Sciatic nerve (tissue), 2 donors: Measurements from ENCODE around the gene SDC3. TPM values are rescaled to one million over a fixed set of nuclear protein-coding genes. Genes with fewer than 3 reads are reported as not detected.
"Not testable (repeated sequence)": the region's sequence is repeated elsewhere in the genome, so short reads cannot be mapped to it uniquely, and the experiment has no call there.

ENCODE experiments used
- ATAC-seq: fragments of 200-7000 bp; cut with Tn5 transposase; one replicate; pipeline ENCODE4 v1.9.1; 2020; ENCODE audit warnings: mild to moderate bottlenecking, moderate library complexity
- DNase-seq: peaks from one replicate; pipeline ENCODE4 v3.0.0-alpha.2; 2020; ENCODE audit warnings: low spot score
- intact Hi-C: fragments of 100-400 bp; cut with DNase I; formaldehyde crosslinking; loops from one replicate; pipeline ENCODE4 v1.14.2; 2022
- total RNA-seq: library from RNA; stranded (reverse); fragmentation: NEBNext Ultra II Directional; extraction: Animal tissue kit (Norgen Biotek cat#: 25700); gene quantifications from one replicate; pipeline ENCODE4 v1.2.1, GENCODE V29; 2021
- donor health status: DM: no; HTN: no; CAD: no.
- donor health status: DM: no; HTN: no; CAD: no.

Gene SDC3, protein sequence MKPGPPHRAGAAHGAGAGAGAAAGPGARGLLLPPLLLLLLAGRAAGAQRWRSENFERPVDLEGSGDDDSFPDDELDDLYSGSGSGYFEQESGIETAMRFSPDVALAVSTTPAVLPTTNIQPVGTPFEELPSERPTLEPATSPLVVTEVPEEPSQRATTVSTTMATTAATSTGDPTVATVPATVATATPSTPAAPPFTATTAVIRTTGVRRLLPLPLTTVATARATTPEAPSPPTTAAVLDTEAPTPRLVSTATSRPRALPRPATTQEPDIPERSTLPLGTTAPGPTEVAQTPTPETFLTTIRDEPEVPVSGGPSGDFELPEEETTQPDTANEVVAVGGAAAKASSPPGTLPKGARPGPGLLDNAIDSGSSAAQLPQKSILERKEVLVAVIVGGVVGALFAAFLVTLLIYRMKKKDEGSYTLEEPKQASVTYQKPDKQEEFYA
- total RNA-seq: 84.9 TPM

- intact Hi-C loops: no loop called here
- DNase-seq (peak; percentile 65), ATAC-seq (peak; percentile 1)
Measured at GRCh38 chr1:30908696-30909364, at the start of gene SDC3. Gene SDC3 (minus strand): TSS chr1:30908758. CDS start chr1:30908586, 172 bp downstream.

GRCh38 chr1:30957560-30958222 lies 49.1 kb upstream of the SDC3 start:
- intact Hi-C loops: no loop called here
- ATAC-seq: no peak
- DNase-seq: no peak

DNA sequence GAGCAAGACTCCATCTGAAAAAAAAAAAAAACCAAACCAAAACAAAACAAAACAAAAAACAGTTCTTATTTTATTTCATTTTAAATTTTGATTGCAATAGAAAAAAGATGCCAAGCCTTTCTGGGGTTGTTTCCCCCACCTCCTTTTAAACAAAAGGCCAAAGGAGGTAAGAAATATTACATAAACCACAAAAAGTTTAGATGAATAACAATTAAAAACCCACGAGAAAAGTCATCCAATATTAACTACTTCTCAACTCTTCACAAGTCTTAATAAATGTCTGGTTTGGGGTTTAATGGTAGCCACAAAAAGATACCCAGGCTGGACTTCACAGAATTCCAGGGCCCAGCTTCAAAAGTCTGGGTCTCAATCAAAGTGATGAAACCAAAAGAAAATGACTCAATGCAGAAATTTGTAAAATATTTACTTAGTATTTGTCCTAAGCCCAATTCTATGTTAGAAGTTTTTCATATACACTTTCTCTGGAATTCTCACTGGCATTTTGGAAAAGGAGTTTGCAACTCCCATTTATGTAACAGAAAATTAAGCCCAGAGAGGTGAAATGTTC lies 47.0 kb upstream of the SDC3 start:
- intact Hi-C loops: no loop called here
- no peak for DNase-seq
- no peak for ATAC-seq

DNA sequence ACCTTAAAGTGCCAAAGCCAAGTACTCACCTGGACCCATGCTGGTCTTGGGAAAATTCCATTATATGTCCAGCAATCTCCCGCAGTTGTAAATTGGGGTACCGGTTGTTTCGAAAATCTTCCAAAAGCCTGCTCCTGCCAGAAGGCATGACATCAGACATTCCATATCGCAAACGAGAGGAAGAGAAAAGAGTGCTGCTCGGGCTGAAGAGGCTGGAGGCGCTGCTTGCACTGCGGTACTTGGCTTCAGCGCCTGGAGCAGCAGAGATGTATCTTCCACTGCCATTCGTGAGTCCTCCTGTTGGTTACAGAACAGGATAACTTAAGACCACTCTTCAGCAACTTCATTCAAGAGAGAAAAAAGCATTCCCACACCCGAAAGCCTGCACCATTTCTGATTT lies 45.1 kb upstream of the SDC3 start:
- intact Hi-C loops: no loop called here
- ATAC-seq (no peak), DNase-seq (no peak)

- intact Hi-C loops: no loop called here
- ATAC-seq (no peak), DNase-seq (no peak)
Measured at GRCh38 chr1:30952098-30952497, 43.5 kb upstream of the SDC3 start.

DNA sequence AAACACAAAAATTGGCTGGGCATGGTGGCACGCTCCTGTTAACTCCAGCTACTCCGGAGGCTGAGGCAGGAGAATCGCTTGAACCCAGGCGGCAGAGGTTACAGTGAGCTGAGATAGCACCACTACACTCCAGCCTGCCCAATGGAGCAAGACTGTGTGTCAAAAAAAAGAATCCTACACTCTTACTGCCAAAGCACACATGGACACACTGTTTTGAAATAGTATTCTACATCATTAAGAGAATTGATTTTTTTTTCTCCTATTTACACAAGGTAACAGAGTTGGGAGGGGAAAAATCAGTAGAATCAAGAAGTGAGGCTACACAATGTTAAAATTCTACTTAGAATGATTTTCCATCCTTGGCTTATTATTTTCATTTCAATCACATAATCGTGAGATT lies 42.1 kb upstream of the SDC3 start:
- intact Hi-C loops: no loop called here
- no peak for ATAC-seq
- DNase-seq: no peak

DNA sequence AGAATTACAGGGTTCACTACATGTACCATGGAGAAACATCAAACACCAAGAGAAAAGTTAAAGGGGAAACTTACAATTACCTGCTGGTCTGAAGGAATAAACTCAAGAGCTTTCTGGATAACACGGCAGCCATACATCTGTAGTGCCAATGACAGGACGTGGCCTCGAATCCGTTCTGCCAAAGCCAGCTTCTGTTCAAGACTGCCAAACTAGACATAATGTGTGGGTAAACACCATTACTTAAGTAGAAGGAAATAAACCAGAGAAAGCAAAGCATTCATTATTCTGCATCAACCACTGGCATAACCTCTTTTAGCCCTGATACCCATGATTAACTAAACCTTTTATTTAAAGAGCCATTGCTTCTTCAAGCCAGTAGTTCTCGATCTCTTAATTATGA lies 41.5 kb upstream of the SDC3 start:
- DNase-seq (no peak), ATAC-seq (no peak)
- intact Hi-C loops: no loop called here

GRCh38 chr1:30949487-30949838 lies 40.9 kb upstream of the SDC3 start:
- ATAC-seq, DNase-seq, intact Hi-C loops: not testable (repeated sequence)

- intact Hi-C loops, DNase-seq, ATAC-seq: not testable (repeated sequence)
Measured at GRCh38 chr1:30948813-30949486, 40.4 kb upstream of the SDC3 start.

- ATAC-seq: no peak
- no peak for DNase-seq
- intact Hi-C loops: no loop called here
Measured at GRCh38 chr1:30948278-30948677, 39.7 kb upstream of the SDC3 start.

GRCh38 chr1:30947212-30947611 lies 38.7 kb upstream of the SDC3 start:
- DNase-seq (no peak), ATAC-seq (no peak)
- intact Hi-C loops: no loop called here

- ATAC-seq (no peak), DNase-seq (no peak)
- intact Hi-C loops: no loop called here
Measured at GRCh38 chr1:30942326-30942963, 33.9 kb upstream of the SDC3 start.

DNA sequence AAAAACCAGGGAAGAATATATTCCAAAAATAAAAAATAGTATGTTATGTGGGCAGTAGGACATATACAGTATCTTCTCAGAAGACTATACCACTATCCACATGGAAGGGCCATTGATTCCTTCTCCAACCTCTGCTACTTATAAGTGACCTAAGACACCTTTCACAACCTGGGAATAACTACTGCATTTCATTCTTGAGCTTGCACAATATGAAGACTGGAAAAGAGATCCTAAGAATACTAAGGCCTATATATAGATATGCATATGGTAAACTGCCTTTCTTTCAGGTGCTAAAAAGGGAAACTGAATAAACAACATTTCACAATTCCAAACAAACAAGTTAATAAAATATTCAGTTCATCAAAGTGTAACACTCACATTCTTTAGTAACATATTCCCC lies 32.0 kb upstream of the SDC3 start:
- intact Hi-C loops: no loop called here
- no peak for ATAC-seq
- no peak for DNase-seq

DNA sequence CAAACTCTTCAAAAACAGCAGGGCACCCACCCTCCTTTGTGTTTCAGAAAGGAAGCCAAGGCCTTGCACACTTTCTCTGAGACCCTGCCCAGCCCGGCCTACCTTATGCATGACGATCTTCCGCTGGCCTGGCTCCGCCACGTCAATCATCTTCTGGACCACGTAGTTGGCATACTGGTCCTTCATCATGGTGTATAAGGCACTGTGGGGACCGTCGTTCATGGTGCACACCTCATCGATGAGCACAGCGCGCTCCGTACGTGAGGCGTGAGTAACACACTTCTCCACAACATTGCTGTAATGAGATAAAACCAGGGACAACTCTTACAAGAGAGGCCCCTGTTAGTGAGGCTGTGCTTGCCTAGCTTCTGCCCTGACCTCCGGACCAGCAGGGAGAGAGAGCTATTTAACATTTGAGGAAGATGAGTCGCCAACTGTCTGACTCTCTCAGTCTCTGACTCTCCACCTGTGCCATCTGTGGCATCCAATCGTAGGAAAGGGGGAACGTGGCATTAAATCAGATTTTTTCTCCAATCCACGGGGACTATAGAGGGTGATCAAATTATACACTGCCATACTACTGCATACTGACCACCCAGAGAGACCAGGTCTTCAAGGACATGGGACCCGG lies 28.1 kb upstream of the SDC3 start:
- ATAC-seq (no peak), DNase-seq (no peak)
- intact Hi-C loops: no loop called here

DNA sequence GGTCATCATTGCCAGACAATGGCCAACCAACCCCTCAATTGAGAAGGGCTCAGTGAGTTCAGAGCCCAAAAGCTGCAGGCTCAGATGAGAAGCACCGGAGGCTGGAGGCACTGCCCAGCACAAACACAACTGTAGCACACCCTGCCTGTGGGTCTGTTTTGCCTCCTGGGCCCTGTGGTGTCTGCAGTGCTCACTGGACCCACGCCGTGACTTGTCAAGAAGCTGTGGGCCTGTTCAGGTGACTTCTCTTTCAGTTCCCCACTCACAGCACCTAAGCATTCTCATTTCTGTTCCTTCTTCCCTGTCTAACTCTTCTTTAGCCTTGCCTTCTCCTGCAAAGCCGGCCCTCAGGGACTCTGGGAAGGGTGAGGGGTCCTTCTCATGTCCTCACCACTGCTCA lies 27.2 kb upstream of the SDC3 start:
- DNase-seq, ATAC-seq, intact Hi-C loops: not testable (repeated sequence)

DNA sequence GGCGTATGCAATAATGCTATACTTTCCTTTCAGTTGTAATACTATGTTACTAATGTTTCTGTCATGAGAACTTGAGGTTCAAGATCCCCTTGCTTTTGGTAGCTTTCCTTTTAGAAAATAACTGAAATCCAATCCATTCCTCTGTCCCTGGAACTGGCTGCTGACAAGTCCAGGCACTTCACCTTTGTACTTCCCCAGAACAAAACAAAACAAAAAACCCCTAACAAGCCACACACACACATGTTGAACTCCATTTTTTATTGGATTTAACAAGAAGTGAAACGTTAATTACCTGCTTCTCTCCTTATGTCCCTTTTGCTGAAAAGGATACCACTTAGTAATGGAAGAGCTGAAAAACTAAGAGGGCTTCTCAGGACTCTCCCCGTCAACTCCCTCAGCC lies 26.1 kb upstream of the SDC3 start:
- ATAC-seq: no peak
- DNase-seq: no peak
- intact Hi-C loops: no loop called here

DNA sequence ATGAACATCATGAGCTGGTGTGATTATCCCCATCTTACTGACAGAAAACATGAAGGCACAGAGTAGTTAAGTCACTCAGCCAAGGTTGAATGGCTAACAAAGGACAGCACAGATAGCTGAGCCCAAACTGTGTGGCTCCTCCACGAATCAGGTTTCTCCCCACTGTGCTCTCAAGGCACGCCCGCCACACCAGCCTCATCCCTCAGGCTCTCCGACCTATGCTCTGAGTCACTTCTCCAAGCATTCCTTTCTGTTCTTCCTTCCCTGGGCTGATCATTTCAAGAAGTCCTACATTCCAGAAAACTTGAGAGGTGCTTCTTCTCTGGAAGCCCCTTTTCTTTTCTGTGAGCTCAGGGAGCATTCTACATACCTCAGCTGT lies 25.3 kb upstream of the SDC3 start:
- ATAC-seq (no peak), DNase-seq (no peak)
- intact Hi-C loops: no loop called here

DNA sequence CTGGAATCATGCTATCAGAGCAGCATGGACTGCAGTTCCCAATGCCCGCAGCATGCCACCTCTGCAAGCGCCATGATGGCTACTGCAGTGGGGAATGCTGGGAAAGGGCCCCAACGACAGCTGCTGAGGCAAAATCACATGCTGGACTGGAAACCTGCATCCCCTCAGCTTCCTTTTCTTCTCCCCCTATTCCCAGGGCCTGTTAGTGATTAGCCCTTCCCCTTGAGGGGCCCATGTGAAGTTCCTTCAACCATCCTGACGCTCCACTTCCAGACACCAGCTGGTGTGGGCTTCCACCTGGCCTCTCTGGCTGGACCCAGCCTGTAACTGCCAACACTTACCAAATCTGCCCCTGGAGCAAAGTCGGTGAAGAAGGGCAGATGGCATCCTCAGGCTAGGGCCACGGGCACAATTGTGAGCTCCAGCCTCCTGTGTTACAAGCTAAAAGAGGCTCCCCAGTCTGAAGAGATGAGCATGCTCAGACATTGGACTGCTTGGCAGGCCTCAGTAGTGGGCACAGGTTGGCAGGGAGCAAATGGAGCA lies 22.1 kb upstream of the SDC3 start:
- peak; percentile 51 for DNase-seq
- intact Hi-C loops: no loop called here

More for the DNA sequence above, 22.1 kb upstream of the SDC3 start:
- peak; percentile 31 for ATAC-seq
